Stimulated activated naive CD8-positive, alpha-beta T cell treated with anti-CD3 and anti-CD28 coated beads, Interleukin-15, Interleukin-2, amounts not matched to agents 100 U/mL and 50 U/mL, for 24 hours (primary cell): Measurements from ENCODE around the gene APLP2.

Experiments used
- ATAC-seq: fragments of 150-1000 bp; cut with Tn5 transposase; one replicate; pipeline ENCODE4 v1.10.0; 2021
- DNase-seq: peaks from one replicate; pipeline ENCODE4 v3.0.0; 2021

Gene APLP2

GRCh38 chr11:130146796-130147195 is 77.1 kb downstream of the APLP2 start:
- DNase-seq: no peak
- peak; percentile 14 for ATAC-seq

GRCh38 chr11:130148796-130149326 is 79.2 kb downstream of the APLP2 start:
- no peak for DNase-seq
- no peak for ATAC-seq

- no peak for DNase-seq
Observed at GRCh38 chr11:130150790-130151189, 81.1 kb downstream of the APLP2 start.

GRCh38 chr11:130151196-130151595 is 81.5 kb downstream of the APLP2 start:
- no peak for DNase-seq
- no peak for ATAC-seq

More at GRCh38 chr11:130150790-130151189, 81.1 kb downstream of the APLP2 start:
- no peak for ATAC-seq

GRCh38 chr11:130156108-130157022 is 86.7 kb downstream of the APLP2 start:
- no peak for DNase-seq
- ATAC-seq: no peak

GRCh38 chr11:130157101-130157500 is 87.4 kb downstream of the APLP2 start:
- ATAC-seq (no peak), DNase-seq (no peak)

- ATAC-seq: no peak
- no peak for DNase-seq
Observed at GRCh38 chr11:130157840-130158239, 88.1 kb downstream of the APLP2 start.

GRCh38 chr11:130159139-130159538 is 89.4 kb downstream of the APLP2 start:
- DNase-seq: no peak
- ATAC-seq: no peak

- no peak for DNase-seq
- peak; percentile 11 for ATAC-seq
Observed at GRCh38 chr11:130159657-130160497, 90.2 kb downstream of the APLP2 start, which contains the start of gene ST14. Gene ST14, plus strand, starts transcription at chr11:130159782. Its CDS starts 198 bp downstream, at chr11:130159980.

GRCh38 chr11:130160498-130161155 is 90.9 kb downstream of the APLP2 start:
- ATAC-seq (no peak), DNase-seq (no peak)

GRCh38 chr11:130161441-130162145 is 91.9 kb downstream of the APLP2 start:
- DNase-seq (no peak), ATAC-seq (no peak)

GRCh38 chr11:130162733-130163132 is 93.0 kb downstream of the APLP2 start:
- DNase-seq: no peak
- peak; percentile 56 for ATAC-seq

- no peak for ATAC-seq
Observed at GRCh38 chr11:130163346-130164220, 93.9 kb downstream of the APLP2 start.

GRCh38 chr11:130164221-130164570 is 94.5 kb downstream of the APLP2 start:
- no peak for ATAC-seq
- no peak for DNase-seq

More at GRCh38 chr11:130163346-130164220, 93.9 kb downstream of the APLP2 start:
- no peak for DNase-seq

GRCh38 chr11:130165601-130166456 is 96.1 kb downstream of the APLP2 start:
- no peak for DNase-seq
- no peak for ATAC-seq

- DNase-seq (no peak), ATAC-seq (peak; percentile 70)
Observed at GRCh38 chr11:130166457-130166784, 96.7 kb downstream of the APLP2 start.

- no peak for ATAC-seq
- no peak for DNase-seq
Observed at GRCh38 chr11:130167146-130167545, 97.5 kb downstream of the APLP2 start.

GRCh38 chr11:130168105-130168504 is 98.4 kb downstream of the APLP2 start:
- ATAC-seq (no peak), DNase-seq (no peak)

GRCh38 chr11:130170345-130170744 is 100.7 kb downstream of the APLP2 start:
- DNase-seq (no peak), ATAC-seq (no peak)

GRCh38 chr11:130171534-130171933 is 101.8 kb downstream of the APLP2 start:
- ATAC-seq (no peak), DNase-seq (no peak)
